HepG2 (cell line): Measurements from ENCODE around the gene ECD. TPM values are rescaled to one million over a fixed set of nuclear protein-coding genes. Genes with fewer than 3 reads are reported as not detected.
A peak's percentile ranks its signal among the peaks of the same experiment; 100 is the strongest.

Source experiments
- CCDC6 ChIP-seq: sonication (generic); formaldehyde crosslinking; IDR thresholded peaks from 2 replicates; pipeline ENCODE4 v1.8.1; 2022; ENCODE audit warnings: mild to moderate bottlenecking, missing genetic modification reagents, moderate library complexity
- DRAP1 ChIP-seq: IDR thresholded peaks from 2 replicates; pipeline ENCODE4 v1.6.1; 2016; ENCODE audit warnings: missing genetic modification reagents, missing compliant biosample characterization
- HOXA9 ChIP-seq: sonication (generic); formaldehyde crosslinking; IDR thresholded peaks from 2 replicates; pipeline ENCODE4 v1.8.1; 2022; ENCODE audit warnings: missing genetic modification reagents, mild to moderate bottlenecking, moderate library complexity, borderline replicate concordance
- KIAA2018 ChIP-seq: sonication (generic); formaldehyde crosslinking; IDR thresholded peaks from 2 replicates; pipeline ENCODE4 v1.5.0; 2020; ENCODE audit warnings: mild to moderate bottlenecking, missing genetic modification reagents, borderline replicate concordance
- MEIS2 ChIP-seq: sonication (generic); formaldehyde crosslinking; IDR thresholded peaks from 2 replicates; pipeline ENCODE4 v1.9.0; 2021; ENCODE audit warnings: mild to moderate bottlenecking, missing genetic modification reagents
- PLSCR1 ChIP-seq: sonication (generic); formaldehyde crosslinking; IDR thresholded peaks from 2 replicates; pipeline ENCODE4 v1.5.0; 2020; ENCODE audit warnings: missing genetic modification reagents, mild to moderate bottlenecking, borderline replicate concordance
- SIN3A ChIP-seq: IDR thresholded peaks from 2 replicates; pipeline ENCODE4 v1.6.1; 2011; ENCODE audit warnings: low read depth, mild to moderate bottlenecking, control low read depth, low read length, borderline replicate concordance
- SIX1 ChIP-seq: sonication (generic); formaldehyde crosslinking; IDR thresholded peaks from 2 replicates; pipeline ENCODE4 v1.4.0; 2020; ENCODE audit warnings: missing genetic modification reagents, borderline replicate concordance
- TCF7L2 ChIP-seq: IDR thresholded peaks from 2 replicates; pipeline ENCODE4 v1.6.1; 2011; ENCODE audit warnings: mild to moderate bottlenecking, low read depth, low read length, moderate library complexity
- THAP11 ChIP-seq: IDR thresholded peaks from 2 replicates; pipeline ENCODE4 v1.6.1; 2016; ENCODE audit warnings: missing biosample characterization, missing genetic modification reagents
- TMF1 ChIP-seq: sonication (generic); formaldehyde crosslinking; IDR thresholded peaks from 2 replicates; pipeline ENCODE4 v1.8.1; 2022; ENCODE audit warnings: low read depth, missing genetic modification reagents
- XRCC5 ChIP-seq: fragments of 200-400 bp; formaldehyde crosslinking; optimal IDR thresholded peaks from 2 replicates; pipeline ENCODE3; 2017; ENCODE audit warnings: mild to moderate bottlenecking, low read length
- ZNF326 ChIP-seq: sonication (generic); formaldehyde crosslinking; IDR thresholded peaks from 2 replicates; pipeline ENCODE4 v1.4.0; 2020; ENCODE audit warnings: missing genetic modification reagents, borderline replicate concordance
- ZNF329 ChIP-seq: sonication (generic); formaldehyde crosslinking; IDR thresholded peaks from 2 replicates; pipeline ENCODE4 v1.9.0; 2021; ENCODE audit warnings: low read depth, mild to moderate bottlenecking, missing genetic modification reagents
- ZNF772 ChIP-seq: sonication (generic); formaldehyde crosslinking; IDR thresholded peaks from 2 replicates; pipeline ENCODE4 v1.5.0; 2020; ENCODE audit warnings: mild to moderate bottlenecking, missing genetic modification reagents
- ZNF83 ChIP-seq: sonication (generic); formaldehyde crosslinking; IDR thresholded peaks from 2 replicates; pipeline ENCODE4 v1.4.0; 2020; ENCODE audit warnings: missing genetic modification reagents, mild to moderate bottlenecking, borderline replicate concordance
- polyA plus RNA-seq, 8 experiments: library from polyadenylated mRNA; depleted of rRNA in 3 of 8; stranded (reverse) in 7 of 8; unstranded in 1 of 8; fragments of >200 nt; fragmentation: Illumina TruSeq in 4 of 8; extraction: Trizol in 4 of 8; gene quantifications; 2 replicates each; pipeline versions ENCODE4 v1.2.1 to v1.2.3, GENCODE V29; 2011 to 2016; ENCODE audit warnings: low read depth in 4 of 8, missing spikeins in 1 of 8, mixed read lengths in 1 of 8; ENCODE audit not compliant: insufficient read depth in 1 of 8
- total RNA-seq, 5 experiments: library from RNA; depleted of rRNA; stranded (reverse); fragments of >200 nt; fragmentation: Illumina TruSeq; extraction: Trizol; gene quantifications; 2 replicates each; pipeline ENCODE4 v1.2.3, GENCODE V29; 2016; ENCODE audit warnings: low read depth in 1 of 5
- TF ChIP-seq, protein P1 (sequence below): sonication (generic); formaldehyde crosslinking; IDR thresholded peaks from 2 replicates; pipeline ENCODE4; 2020; ENCODE audit warnings: missing genetic modification reagents, mild to moderate bottlenecking, borderline replicate concordance

ECD gene
- total and polyA plus RNA-seq, 2 of the 13 experiments (the other 11 are each of a cell fraction or from before 2014, with no cell fraction given) = 21.5 to 27.6 TPM

GRCh38 chr10:73131913-73132686 lies 35.7 kb downstream of the ECD start (continued):
- TF ChIP-seq, protein P1, sequence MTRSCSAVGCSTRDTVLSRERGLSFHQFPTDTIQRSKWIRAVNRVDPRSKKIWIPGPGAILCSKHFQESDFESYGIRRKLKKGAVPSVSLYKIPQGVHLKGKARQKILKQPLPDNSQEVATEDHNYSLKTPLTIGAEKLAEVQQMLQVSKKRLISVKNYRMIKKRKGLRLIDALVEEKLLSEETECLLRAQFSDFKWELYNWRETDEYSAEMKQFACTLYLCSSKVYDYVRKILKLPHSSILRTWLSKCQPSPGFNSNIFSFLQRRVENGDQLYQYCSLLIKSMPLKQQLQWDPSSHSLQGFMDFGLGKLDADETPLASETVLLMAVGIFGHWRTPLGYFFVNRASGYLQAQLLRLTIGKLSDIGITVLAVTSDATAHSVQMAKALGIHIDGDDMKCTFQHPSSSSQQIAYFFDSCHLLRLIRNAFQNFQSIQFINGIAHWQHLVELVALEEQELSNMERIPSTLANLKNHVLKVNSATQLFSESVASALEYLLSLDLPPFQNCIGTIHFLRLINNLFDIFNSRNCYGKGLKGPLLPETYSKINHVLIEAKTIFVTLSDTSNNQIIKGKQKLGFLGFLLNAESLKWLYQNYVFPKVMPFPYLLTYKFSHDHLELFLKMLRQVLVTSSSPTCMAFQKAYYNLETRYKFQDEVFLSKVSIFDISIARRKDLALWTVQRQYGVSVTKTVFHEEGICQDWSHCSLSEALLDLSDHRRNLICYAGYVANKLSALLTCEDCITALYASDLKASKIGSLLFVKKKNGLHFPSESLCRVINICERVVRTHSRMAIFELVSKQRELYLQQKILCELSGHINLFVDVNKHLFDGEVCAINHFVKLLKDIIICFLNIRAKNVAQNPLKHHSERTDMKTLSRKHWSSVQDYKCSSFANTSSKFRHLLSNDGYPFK = no peak
- no peak for TF ChIP-seq HOXA9 (CRISPR knock-in tag)
- 0 out of 2 replicates have a peak, but pooled peaks have one; percentile 72 for TF ChIP-seq SIX1 (CRISPR knock-in tag)
- TF ChIP-seq DRAP1 (CRISPR knock-in tag) = peak; percentile 69; the same call in 1 of the 2 replicates
- TF ChIP-seq ZNF772 = no peak
- no peak for TF ChIP-seq TMF1
- no peak for TF ChIP-seq KIAA2018
- TF ChIP-seq MEIS2 (CRISPR knock-in tag) = no peak
- TF ChIP-seq SIN3A = no peak
- no peak for TF ChIP-seq PLSCR1 (CRISPR knock-in tag)
- no peak for TF ChIP-seq ZNF83 (CRISPR knock-in tag)
- TF ChIP-seq ZNF329 (CRISPR knock-in tag) = no peak
- no peak for TF ChIP-seq TCF7L2
- TF ChIP-seq THAP11 (CRISPR knock-in tag) = peak; percentile 73
- TF ChIP-seq ZNF326 (CRISPR knock-in tag) = no peak
- TF ChIP-seq CCDC6 (CRISPR knock-in tag) = peak; percentile 58; the same call in 1 of the 2 replicates
- TF ChIP-seq XRCC5 = no peak
